NOMO-1 (cell line): ENCODE results near the gene POP7.
"Not testable (repeated sequence)": the region's sequence is repeated elsewhere in the genome, so short reads cannot be mapped to it uniquely, and the experiment has no call there.

Experiments used
- DNase-seq, 2 experiments: peaks; one replicate each; lab custom pipeline; 2025; ENCODE audit not compliant: unreplicated experiment in 2 of 2; lab: John Stamatoyannopoulos, UW

Gene POP7

DNA sequence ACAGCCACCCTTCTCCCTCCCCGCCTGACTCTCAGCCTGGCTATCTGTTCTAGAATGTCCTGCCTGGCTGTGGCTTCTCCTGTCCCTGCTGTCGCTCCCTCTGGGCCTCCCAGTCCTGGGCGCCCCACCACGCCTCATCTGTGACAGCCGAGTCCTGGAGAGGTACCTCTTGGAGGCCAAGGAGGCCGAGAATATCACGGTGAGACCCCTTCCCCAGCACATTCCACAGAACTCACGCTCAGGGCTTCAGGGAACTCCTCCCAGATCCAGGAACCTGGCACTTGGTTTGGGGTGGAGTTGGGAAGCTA is 15.5 kb downstream of the POP7 start:
- DNase-seq: no peak

GRCh38 chr7:100722480-100723212 is 16.7 kb downstream of the POP7 start:
- no peak for DNase-seq

GRCh38 chr7:100723732-100724275 is 17.9 kb downstream of the POP7 start:
- DNase-seq: no peak

- DNase-seq: not testable (repeated sequence)
These were observed 18.4 kb downstream of the POP7 start for GRCh38 chr7:100724364-100724763.

DNA sequence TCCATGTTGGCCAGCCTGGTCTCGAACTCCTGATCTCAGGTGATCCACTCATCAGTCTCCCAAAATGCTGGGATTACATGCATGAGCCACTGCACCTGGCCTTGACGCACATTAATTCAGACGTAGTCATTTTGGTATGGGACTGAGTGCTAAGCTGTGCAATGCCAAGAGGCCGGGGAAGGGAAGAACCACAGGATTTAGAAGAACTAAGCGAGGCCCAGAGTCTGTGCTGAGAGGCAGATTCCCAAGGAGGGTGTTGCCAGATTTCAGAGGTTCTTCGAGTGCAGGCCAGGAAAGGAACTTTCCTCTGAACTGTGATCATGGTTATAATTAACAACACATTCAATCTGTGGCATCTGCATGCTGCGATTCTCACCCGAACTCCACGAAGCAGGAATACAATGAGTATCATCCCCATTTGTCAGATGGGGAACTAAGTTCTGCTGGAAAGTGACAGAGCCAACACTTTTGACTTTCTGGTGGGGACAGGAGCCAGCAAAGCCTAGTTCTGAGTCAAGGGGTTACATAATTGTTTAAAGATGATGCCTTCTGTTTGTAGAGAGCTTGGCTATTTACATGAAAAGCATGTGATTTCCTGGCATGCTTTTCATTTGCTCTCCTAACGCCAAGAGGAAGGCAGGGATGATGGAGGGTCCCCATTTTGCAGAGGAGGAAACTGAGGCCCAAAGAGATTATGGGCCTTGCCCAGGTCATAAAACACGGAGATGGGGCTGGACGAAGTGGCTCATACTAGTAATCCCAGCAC is 21.3 kb downstream of the POP7 start:
- DNase-seq: no peak

DNA sequence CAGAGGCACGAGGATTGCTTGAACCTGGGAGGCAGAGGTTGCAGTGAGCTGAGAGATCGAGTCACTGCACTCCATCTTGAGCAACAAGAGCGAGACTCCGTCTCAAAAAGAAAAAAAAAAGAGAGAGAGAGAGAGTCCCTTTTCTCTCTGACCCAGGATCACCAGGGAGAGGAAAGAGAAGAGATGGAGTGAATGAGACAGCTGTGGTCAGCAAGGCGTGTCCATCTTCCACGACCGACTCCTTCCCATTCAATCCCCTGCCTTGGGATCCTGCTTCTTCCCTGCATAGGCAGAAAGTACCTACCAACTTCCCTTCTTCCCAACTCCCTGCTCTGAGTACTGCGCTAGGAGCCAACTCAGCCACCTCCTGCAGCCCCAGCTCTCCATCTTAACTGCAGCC is 22.3 kb downstream of the POP7 start:
- DNase-seq: no peak

DNA sequence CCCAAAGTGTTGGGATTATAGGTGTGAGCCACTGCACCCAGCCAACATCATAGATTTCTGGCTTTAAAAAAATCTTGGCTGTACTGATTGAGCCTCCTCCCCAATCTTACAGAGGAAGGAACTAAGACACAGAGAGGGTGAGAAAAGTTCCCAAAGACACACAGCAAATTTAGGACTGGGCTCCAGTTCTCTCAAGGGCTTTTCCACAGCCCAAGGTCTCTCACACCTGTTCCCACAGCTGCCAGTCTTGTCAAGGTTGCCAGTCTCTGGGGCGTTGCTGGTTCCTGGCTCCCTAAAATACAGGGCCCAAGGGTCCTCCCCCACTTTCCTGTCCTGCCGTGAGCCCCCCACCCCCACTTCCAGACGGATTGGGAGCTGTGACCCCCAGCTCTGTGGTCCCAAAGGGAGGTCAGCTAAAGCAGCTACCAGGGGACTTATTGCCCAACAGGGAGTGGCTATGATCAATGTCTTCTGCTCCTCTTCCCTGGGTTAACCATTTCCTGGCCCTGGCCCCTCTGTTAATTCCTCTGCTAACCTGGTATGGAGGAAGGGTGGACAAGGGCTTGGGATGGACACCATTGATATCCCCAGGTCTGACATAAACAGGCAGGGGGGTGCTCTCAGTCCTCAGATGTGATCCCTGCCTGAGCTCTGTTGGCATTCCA is 24.3 kb downstream of the POP7 start:
- DNase-seq: no peak

DNA sequence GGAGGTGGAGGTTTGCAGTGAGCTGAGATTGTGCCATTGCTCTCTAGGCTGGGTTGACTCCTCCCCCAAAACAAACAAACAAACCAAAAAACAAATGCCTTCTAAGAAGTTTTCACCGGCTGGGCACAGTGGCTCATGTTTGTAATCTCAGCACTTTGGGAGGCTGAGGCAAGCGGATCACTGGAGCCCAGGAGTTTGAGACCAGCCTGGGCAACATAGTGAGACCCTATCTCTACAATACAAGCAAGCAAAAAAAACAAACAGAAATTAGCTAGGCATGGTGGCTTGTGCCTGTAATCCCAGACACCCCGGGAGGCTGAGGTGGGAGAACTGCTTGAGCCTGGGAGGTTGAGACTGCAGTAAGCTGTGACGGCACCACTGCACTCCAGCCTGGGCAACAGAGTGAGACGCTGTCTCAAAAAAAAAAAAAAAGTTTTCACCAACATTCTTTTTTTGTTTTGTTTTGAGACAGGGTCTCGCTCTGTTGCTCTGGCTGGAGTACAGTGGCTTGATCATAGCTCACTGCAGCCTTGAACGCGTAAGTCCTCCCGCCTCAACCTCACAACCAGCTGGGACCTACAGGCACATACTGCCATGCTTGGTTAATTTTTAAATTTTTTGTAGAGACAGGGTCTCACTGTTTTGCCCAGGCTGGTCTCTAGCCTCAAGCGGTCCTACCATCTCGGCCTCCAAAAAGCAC is 26.2 kb downstream of the POP7 start:
- no peak for DNase-seq

- no peak for DNase-seq
These were observed 29.8 kb downstream of the POP7 start for GRCh38 chr7:100735730-100736129.

DNA sequence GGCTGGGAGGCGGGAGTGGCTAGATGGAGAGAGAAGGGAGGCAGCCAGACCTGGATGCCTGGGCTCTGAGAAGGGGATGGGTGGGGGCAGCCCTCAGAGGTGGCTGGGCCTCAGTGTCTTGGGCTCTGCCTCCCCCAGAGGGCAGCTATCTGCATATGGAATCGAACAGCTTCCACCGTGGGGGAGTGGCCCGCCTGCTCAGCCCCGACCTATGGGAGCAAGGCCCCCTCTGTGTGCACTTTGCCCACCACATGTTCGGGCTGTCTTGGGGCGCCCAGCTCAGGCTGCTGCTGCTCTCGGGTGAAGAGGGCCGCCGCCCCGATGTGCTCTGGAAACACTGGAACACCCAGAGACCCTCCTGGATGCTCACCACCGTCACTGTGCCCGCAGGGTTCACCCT is 30.8 kb downstream of the POP7 start:
- no peak for DNase-seq

GRCh38 chr7:100739934-100740333 is 34.0 kb downstream of the POP7 start:
- no peak for DNase-seq

GRCh38 chr7:100744605-100745004 is 38.7 kb downstream of the POP7 start:
- DNase-seq: no peak

DNA sequence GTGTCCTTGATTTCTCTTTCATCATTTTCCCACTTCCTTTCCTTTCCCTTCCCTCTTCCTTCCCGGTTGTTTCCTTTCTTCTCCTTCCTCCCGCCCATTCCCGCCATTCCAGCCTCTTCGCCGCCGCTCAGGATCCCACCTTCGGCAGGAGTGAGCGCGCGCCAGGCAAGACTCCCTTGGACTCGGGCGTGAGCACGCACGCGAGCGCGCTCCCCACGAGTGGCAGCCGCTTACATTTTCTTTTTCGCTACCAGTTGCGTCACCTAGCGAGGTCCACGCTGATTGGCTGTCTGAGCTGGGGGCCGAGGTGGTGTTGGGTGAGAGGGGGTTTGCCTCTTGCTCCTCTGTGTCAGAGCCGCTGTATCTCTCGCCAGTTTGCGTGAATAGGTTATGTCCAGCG is 39.3 kb downstream of the POP7 start:
- peak; percentile 68 to 91 for DNase-seq

GRCh38 chr7:100752994-100753393 is 47.1 kb downstream of the POP7 start:
- DNase-seq: no peak

DNA sequence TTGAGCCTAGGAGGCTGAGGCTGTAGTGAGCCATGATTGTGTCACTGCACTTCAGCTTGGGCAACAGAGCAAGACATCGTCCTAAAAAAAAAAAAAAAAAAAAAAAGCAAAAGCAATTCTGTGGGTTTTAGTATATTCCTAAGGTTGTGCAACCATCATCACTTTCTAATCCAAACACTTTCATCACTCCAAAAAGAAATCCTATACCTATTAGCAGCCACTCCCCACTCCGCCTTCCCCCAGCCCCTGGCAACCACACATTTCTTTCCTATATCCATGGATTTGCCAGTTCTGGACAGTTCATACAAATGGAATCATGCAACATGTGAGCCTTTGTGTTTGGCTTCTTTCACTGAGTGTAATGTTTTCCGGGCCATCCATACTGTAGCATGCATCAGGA is 47.8 kb downstream of the POP7 start:
- DNase-seq: no peak
